Activated CD8-positive, alpha-beta memory T cell treated with anti-CD3 and anti-CD28 coated beads for 48 hours (primary cell): Measurements from ENCODE around the gene BTNL8.
"Not testable (repeated sequence)": the region's sequence is repeated elsewhere in the genome, so short reads cannot be mapped to it uniquely, and the experiment has no call there.

Experiments used
- DNase-seq, 3 experiments: peaks; one replicate each; pipeline ENCODE4 v3.0.0-alpha.2; 2020; ENCODE audit warnings: low read depth in 2 of 3, low spot score in 2 of 3

BTNL8 gene

DNA sequence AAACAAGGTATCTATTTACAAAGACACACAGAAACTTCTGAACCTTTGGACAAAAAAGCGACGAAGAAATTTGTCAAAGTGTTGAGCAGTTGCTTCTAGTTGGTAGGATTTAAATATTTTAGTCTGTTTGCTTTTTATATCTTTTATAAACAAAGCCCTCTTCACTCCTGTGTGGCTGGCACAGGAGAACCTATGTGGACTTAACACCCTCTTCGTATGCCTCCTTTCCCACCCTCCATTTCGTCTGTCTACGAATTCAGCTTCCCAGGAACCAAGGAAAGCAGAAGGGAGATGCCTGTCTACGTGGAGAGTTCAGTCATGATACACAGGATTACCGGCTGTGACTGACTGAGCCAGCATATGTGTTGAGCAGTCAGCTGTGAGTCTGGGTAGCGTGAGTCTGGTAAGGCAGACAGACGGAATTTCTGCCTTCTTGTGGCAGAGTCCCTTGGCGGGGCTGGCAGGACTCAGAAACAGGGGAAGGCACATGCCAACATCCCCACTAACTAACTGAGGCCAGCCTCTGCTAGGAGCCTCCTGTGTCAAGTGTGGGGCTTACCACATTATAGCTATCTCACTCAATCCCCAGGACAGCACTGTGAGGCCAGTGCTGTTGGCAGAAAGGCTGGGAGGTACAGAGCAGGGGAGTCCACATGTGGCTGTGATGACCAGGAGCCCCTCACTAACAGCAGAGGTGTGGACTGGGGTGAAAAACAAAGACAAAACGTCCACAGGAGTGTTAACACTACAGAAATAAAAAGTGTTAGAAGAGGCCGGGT lies 24.0 kb upstream of the BTNL8 start:
- no peak for DNase-seq

DNA sequence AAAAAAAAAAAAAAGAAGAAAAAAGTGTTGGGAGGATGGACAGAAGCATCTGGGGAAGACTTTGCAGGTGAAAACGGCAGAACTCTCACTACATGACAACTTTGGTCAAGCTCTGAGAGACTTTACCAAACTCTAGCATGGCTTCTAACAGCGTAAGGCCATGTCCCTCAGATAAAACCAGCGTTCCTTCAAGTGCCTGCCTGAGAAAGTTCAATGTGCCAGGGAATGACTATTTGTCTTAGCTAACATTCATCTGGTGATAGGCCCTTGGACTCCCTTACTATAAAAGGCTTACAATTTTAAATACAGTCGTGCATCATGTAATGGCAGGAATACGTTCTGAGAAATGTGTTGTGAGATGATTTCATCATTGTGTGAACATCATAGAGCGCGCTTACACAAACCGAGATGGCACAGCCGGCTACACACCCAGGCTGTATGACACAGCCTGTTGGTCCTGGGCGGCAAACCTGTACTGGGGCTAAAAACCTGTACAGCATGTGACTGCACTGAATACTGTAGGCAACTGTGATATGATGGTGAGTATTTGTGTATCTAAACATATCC lies 23.0 kb upstream of the BTNL8 start:
- DNase-seq: no peak

GRCh38 chr5:180885845-180886529 lies 13.0 kb upstream of the BTNL8 start:
- DNase-seq: not testable (repeated sequence)

DNA sequence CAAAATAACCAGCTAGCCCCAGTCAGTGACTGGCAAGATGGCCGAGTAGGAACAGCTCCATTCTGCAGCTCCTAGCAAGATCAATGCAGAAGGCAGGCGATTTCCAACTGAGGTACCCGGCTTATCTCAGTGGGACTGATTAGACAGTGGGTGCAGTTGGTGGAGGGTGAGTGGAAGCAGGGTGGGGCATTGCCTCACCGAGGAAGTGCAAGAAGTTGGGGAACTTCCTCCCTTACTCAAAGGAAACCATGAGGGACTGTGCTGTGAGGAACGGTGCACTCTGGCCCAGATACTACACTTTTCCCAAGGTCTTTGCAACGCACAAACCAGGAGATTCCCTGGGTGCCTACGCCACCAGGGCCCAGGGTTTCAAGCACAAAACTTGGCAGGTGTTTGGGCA lies 9.6 kb upstream of the BTNL8 start:
- DNase-seq: no peak

DNA sequence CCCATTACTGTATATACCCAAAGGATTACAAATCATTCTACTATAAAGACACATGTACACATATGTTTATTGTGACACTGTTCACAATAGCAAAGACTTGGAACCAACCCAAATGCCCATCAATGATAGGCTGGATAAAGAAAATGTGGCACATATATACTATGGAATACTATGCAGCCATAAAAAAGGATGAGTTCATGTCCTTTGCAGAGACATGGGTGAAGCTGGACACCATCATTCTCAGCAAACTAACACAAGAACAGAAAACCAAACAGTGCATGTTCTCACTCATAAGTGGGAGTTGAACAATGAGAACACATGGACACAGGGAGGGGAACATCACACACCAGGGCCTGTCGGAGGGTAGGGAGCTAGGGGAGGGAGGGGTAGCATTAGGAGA lies 3.6 kb upstream of the BTNL8 start:
- DNase-seq: not testable (repeated sequence)

DNA sequence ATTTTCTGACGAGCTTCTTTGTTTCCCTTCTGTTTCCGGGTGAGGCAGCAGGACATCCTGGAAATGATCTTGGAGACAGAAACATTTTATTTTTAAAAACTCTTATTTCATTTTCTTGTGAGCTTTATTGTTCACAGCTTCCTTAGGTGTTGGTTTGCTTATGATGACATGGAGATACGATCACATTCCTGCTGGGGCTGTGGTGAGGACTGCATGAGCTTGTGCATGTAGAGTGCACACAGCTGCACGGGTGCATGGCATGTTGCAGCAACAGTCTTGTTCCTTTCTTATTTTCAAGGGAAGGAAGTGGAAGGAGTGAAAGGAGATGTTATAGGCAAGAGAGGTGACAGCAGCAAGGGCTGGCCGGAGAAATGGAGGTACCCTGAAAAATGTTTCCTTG lies 1.2 kb downstream of the BTNL8 start:
- DNase-seq: no peak

- DNase-seq: no peak
Observed at GRCh38 chr5:180901319-180902009, 2.5 kb downstream of the BTNL8 start.

- DNase-seq: no peak
Observed at GRCh38 chr5:180908400-180908799, 9.4 kb downstream of the BTNL8 start.

GRCh38 chr5:180908998-180909731 lies 10.2 kb downstream of the BTNL8 start:
- no peak for DNase-seq

DNA sequence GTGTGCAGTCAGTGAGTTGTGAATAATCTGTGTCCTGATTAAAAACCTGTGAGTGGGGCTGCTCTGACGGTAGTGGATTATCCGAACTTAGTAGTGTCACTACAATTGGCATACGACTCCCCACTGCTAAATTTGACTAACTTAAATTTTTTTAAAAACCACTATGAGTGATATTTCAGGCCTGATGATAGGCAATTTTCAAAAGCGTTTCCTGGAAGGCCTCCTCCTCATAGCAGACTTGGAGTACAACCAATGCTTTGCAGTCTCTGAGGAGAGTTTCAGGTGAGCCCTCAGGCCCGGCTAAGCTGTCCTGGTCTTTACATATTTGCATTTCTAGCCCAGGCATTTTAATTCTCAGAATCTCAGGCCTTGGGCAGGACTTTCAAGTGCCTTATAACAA lies 10.8 kb downstream of the BTNL8 start:
- no peak for DNase-seq

DNA sequence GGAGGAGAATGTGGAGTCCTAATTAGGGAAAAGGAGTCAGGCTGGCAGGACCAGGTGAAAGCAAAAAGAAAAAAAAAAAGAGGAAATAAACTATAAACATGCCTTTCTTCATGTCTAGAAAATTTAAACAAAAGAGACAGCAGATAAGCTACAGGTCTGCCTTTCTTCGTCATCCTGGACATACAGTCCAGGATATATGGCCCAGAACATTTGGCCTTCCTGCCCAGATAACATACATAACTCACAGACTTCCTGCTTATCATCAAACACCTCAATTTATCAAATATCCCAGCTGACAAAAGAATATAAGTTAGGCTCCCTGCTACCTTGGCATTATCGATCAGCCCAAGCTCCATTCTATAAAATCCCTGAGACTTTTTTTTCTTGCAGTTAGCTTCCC lies 11.2 kb downstream of the BTNL8 start:
- no peak for DNase-seq

- no peak for DNase-seq
Observed at GRCh38 chr5:180910735-180911134, 11.8 kb downstream of the BTNL8 start.

DNA sequence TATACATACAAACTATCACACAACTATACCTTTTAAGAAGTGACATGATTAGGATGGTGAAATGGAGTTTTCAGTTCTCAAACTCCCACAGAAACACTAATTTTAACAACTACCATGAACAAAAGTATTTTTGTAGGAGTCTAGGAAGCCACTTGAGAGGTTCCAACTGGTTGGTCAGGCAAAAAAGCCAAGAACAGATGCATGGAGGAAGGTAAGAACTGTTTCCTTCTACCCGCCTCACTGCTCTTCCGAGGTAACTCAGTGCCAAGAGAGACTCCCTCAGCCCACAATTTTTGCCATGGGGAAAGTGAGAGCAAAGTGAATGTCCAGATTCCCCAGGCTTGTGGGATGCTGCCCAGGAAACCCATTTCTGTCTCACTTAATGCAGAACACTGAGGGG lies 15.7 kb downstream of the BTNL8 start:
- no peak for DNase-seq

DNA sequence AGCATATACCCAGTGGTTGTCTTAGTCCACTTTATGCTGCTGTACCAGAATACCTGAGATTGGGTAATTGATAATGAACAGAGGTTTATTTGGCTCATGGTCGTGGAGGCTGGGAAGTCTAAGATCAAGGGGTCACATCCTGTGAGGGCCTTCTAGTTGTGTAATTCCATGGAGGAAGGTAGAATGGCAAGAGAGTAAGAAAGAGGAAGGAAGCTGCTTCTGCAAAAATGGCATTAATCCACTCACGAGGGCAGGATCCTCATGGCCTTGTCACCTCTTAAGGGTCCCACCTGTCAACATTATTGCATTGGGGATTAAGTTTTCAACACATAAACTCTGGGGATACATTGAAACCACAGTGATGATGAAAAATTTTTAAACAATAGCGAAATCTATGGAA lies 17.0 kb downstream of the BTNL8 start:
- no peak for DNase-seq

GRCh38 chr5:180918380-180918779 lies 19.4 kb downstream of the BTNL8 start:
- DNase-seq: no peak

GRCh38 chr5:180920710-180921109 lies 21.8 kb downstream of the BTNL8 start:
- DNase-seq: no peak

DNA sequence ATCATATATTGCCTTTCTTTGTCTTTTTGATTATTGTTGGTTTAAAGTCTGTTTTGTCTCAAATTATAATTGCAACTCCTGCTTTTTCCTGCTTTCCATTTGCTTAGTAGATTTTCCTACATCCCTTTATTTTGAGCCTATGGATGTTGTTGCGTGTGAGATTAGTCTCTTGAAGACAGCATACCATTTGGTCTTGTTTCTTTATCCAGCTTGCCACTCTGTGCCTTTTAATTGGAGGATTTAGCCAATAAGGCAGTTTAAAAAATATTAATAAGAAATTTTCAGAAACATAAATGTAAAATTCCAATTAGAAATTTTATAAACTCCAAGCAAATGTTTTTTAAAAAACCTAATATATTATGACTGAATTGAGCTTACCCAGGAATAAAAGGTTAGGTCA lies 24.0 kb downstream of the BTNL8 start:
- DNase-seq: no peak

- DNase-seq: no peak
Observed at GRCh38 chr5:180932660-180933059, 33.7 kb downstream of the BTNL8 start.

DNA sequence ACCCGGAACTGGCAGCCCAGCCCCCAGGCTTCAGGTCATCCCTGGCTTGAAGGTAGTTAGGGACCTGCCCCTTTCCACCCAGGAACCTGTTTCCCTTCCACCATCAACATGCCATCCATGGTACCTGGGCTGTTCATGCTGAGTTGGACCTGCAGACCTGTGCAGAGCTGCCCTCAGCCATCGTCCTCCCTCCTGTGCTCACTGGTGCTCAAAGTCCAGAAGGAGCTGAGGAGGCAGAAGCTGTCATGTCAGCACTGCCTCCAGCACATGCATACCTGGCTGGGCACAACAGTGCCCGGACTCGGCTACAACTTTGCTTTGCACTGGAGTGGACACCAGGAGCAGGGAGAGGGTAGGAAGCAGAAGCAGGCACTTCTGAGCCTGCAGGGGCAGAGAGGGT lies 36.2 kb downstream of the BTNL8 start:
- no peak for DNase-seq

DNA sequence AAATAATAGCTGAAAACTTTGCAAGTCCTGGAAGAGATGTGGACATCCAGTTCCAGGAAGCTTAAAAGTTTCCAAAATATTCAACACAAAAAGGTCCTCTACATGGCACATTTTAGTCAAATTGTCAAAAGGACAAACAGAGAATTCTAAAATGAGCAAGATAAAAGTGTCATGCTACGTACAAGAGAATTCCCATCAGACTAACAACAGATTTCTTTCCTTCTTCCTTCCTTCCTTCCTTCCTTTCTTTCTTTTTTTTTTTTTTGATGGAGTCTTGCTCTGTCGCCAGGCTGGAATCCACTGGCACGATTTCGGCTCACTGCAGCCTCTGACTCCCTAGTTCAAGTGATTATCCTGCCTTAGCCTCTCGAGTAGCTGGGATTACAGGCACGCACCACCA lies 39.3 kb downstream of the BTNL8 start:
- DNase-seq: no peak

- no peak for DNase-seq
Observed at GRCh38 chr5:180950291-180950949, 51.5 kb downstream of the BTNL8 start.
